HG03432 (cell line): ENCODE data around the gene SLC16A10.
"Not testable (repeated sequence)": the region's sequence is repeated elsewhere in the genome, so short reads cannot be mapped to it uniquely, and the experiment has no call there.

Source experiments
- ATAC-seq: cut with Tn5 transposase; IDR thresholded peaks from one replicate; pipeline ENCODE4 v1.9.1; 2021; ENCODE audit warnings: mild to moderate bottlenecking, moderate library complexity; ENCODE audit not compliant: unreplicated experiment

Gene SLC16A10

GRCh38 chr6:111124406-111124805 is 37.1 kb downstream of the SLC16A10 start:
- ATAC-seq = no peak

DNA sequence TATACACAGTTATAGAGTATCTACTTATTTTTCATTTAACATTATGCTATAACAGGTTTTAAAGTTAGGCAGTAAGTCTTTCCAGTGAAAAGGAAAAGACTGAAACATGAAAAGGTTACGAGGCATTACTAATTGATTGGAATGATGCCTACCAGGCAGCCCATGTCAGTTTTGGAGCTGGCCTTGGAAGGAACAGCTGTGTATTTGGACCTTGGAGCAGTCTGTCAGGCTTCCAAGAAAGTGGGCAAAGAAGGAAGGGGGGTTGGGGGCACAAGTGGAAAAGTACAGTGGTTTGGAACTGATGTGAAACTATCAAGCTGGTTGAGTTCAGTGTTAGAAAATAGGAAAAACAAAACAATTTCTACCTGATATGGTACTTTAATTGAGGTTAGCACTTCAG is 41.7 kb downstream of the SLC16A10 start:
- ATAC-seq = no peak

GRCh38 chr6:111131018-111131417 is 43.7 kb downstream of the SLC16A10 start:
- not testable (repeated sequence) for ATAC-seq

DNA sequence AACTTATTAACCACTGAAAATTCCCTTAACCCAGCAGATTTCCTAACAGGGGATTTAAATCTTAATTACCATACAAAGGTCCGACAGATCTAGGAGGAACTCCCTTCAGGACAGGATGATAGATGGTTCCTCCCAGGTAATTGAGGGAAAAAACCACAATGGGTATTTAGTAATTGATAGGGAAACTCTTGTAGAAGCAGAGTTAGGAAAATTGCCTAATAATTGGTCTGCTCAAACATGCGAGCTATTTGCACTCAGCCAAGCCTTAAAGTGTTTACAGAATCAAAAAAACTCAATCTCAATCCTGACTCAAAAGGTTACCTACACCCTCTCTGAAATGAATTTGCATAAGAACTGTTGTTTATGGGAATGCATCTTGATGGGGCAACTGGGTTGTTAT is 45.4 kb downstream of the SLC16A10 start:
- not testable (repeated sequence) for ATAC-seq

DNA sequence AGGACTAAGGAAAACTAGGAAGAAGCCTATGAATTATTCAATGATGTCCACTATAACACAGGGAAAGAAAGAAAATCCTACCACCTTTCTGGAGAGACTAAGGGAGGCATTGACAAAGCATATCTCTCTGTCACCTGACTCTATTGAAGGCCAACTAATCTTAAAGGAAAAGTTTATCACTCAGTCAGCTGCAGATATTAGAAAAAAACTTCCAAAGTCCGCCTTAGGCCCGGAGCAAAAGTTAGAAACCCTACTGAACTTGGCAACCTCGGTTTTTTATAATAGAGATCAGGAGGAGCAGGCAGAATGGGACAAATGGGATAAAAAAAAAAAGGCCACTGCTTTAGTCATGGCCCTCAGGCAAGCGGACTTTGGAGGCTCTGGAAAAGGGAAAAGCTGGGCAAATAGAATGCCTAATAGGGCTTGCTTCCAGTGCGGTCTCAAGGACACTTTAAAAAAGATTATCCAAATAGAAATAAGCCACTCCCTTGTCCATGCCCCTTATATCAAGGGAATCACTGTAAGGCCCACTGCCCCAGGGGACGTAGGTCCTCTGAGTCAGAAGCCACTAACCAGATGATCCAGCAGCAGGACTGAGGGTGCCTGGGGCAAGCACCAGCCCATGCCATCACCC is 47.0 kb downstream of the SLC16A10 start:
- not testable (repeated sequence) for ATAC-seq

GRCh38 chr6:111137489-111138093 is 50.3 kb downstream of the SLC16A10 start:
- ATAC-seq = not testable (repeated sequence)

DNA sequence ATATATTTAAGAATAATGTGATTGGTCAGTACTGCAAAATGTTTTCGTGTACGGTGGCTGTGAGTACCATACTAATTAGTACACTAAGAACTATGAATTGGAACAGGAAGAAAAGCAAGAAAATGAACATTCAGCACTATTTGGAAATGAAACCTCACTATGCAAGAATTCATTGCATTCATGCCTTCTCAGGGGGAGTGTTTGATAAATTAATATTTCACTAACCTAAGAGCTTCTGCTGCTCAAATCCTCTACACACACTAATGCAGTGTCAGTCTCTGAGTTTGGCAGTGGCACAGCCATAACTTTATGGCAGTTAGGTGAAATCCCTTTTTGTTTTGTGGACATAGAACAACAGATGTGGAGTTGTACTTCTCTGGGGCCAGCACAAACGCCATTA is 60.1 kb downstream of the SLC16A10 start:
- no peak for ATAC-seq

DNA sequence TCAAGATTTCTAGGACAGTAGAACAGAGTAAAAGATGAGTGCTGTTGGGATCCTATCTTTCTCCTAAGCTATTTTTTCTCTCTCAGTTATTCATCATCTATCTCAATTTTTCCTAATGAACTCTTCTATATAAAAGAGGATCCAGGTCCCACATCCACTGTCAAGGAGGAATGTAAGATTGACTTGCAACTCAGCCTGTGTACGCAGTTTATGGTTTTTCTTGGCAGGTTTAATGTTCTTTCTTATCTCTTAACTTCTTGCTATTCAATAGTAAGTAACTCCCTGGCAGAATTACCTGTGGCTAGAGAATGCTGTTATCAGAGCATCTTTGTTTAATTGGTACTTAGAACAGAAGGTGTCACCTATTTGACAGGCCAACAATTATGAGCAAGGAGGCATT is 60.8 kb downstream of the SLC16A10 start:
- no peak for ATAC-seq

GRCh38 chr6:111150577-111150976 is 63.3 kb downstream of the SLC16A10 start:
- ATAC-seq = no peak

DNA sequence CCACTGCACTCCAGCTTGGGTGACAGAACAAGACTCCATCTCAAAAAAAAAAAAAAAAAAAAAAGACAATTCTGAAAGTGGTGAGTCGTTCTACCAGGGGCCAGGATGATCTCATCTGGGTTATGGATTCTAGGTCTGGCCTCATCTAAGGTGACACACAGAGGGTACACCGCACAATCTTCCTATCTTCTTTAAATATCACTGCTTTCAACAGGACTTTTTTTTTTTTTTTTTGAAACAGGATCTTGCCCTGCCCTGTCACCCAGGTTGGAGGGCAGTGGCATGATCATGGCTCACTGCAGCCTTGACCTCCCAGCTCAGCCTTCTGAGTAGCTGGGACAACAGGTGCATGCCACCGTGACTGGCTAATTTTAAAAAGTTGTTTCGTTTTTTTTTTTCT is 67.7 kb downstream of the SLC16A10 start:
- ATAC-seq = no peak

- ATAC-seq = no peak
These were observed 70.1 kb downstream of the SLC16A10 start for GRCh38 chr6:111157412-111157811.

DNA sequence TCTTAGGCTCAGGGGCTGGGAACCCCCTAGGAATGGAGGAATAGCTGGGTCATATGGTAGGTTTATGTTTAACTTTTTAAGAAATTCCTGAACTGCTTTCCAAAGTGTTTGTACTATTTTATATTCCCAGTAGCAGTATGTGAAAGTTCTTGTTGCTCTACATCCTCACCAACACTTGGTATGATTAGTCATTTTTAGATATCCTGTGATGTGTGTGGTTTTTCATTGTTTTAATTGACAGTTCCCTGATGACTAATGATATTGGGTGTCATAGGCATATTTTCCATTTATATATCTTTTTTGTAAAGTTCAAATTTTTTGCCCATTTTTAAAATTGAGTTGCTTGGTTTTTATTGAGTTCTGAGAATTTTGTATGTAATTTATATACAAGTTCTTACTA is 72.3 kb downstream of the SLC16A10 start:
- ATAC-seq = no peak

DNA sequence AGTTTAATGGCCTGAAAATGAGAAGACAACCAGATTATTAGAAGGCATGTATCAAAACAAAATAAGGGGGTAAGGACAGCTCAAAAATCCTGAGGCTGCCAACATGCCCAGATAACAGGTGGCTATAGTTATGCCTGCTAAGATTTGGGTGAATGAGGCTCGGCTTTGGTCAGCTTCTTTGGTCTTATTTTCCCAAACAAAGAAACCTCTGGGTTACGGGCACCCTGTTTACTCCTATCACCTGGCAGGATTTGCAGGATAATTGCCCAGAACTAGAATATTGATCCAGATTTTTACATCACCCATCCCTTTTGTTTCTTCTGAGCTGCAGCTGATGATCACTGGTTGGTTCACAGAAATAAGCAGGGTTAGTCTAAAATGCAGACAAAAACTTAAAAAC is 74.3 kb downstream of the SLC16A10 start:
- ATAC-seq = no peak

DNA sequence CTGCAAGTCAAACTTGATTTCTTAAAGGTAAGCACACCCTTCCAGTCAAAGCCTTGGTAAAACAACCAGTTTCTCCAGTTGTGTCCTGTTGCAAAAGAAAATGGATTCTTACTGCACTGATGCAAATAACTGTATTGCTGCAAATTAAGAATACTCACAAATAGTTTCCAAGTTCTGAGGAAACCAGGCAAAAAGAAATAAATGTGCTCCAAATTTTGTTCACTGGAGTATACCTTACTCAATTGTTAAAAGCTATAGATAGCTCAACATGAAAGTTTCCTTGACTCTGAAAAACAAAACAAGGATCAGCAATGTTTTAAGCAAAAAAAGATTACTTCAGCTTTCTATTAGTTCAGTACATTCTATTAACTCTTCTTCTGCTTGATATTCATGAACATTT is 75.2 kb downstream of the SLC16A10 start:
- no peak for ATAC-seq

GRCh38 chr6:111171577-111172400 is 84.5 kb downstream of the SLC16A10 start:
- ATAC-seq = peak; percentile 86

- ATAC-seq = no peak
These were observed 85.3 kb downstream of the SLC16A10 start for GRCh38 chr6:111172563-111172962.

DNA sequence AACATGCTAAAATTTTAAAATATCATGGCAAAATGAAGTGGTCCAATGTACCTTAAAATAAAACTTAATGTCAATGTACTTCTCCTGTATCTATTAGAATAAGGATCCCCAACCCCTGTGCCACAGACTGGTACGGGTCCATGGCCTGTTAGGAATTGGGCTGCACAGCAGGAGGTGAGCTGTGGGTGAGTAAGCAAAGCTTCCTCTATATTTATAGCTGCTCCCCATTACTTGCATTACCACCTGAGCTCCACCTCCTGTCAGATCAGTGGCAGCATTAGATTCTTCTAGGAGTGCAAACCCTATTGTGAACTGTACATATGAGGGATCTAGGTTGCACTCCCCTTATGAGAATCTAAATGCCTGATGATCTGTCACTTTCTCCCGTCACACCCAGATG is 86.0 kb downstream of the SLC16A10 start:
- no peak for ATAC-seq

- ATAC-seq = no peak
These were observed 86.6 kb downstream of the SLC16A10 start for GRCh38 chr6:111173946-111174345.

DNA sequence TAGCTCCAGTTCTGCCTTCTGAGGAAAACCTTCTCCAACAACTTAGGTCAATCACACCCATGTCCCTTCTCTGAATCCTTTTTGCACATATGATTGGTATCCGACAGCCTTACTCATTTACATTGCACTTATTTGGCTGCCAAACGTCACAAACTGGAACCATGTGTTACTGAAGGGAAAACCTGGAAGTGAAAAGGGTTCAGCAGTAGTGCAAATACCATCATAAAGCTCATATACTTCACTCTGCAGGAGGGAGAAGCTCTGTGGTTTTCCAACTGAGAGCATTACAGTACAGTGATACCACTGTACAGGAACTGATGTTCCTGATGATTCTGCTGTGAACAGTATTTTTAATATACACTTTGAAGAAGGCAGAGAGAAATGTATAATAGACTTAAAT is 87.8 kb downstream of the SLC16A10 start:
- ATAC-seq = no peak

DNA sequence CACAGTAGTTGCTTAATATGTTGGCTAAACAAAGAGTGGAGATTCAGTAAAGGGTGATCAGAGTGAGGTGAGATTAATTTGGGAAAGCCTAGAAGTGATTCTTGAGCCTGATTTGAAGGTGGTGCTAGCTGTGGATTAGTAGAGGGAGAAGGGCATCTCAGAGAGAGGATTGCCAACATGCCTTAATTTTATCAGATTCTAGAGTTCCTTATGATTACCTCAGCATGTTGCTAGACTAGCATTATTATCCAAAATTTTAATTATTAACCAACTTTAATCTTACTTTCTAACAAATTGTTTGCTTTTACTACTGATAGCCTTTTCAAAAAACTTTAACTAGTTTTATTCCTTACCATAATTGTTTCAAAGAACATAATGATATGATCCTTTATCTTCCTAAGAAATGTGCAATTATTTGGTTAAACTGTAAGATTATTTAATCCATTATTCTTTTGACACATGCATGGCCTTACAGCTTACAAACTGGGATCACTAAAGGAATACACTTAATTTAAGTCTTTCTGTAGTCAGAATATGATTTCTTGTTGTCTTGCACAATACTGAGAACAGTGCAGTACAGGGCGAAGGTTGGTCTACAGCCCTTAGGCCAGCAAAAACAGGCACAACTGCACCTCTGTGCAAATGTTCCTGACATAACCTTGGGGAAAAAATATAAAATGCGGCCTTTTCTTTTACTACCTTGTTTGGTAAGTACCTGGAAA is 88.9 kb downstream of the SLC16A10 start:
- ATAC-seq = no peak

GRCh38 chr6:111176760-111177099 is 89.4 kb downstream of the SLC16A10 start:
- no peak for ATAC-seq

DNA sequence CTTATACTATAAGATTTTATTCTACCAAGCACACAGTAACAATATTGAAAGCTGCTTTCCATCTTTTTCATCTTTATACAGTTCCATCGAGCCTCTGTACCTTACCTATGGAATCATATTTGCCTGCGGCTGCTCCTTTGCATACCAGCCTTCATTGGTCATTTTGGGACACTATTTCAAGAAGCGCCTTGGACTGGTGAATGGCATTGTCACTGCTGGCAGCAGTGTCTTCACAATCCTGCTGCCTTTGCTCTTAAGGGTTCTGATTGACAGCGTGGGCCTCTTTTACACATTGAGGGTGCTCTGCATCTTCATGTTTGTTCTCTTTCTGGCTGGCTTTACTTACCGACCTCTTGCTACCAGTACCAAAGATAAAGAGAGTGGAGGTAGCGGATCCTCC is 89.8 kb downstream of the SLC16A10 start:
- no peak for ATAC-seq
